HCT116 (cell line): ENCODE measurements around the gene VSNL1.

ENCODE experiments used
- CTCF ChIP-seq, 3 experiments: fragments of 200-600 bp in 1 of 3; sonication (generic) in 1 of 3; IDR thresholded peaks in 2 of 3; conservative IDR thresholded peaks in 1 of 3; 2 replicates each; pipeline ENCODE4 v1.5.1; 2012 to 2017; ENCODE audit warnings: low read depth in 2 of 3, low read length in 2 of 3, antibody characterized with exemption in 1 of 3, borderline replicate concordance in 1 of 3, control low read depth in 1 of 3, mild to moderate bottlenecking in 1 of 3, mixed read lengths in 1 of 3, mixed run types in 1 of 3, moderate library complexity in 1 of 3; ENCODE audit not compliant: insufficient read depth in 1 of 3
- EGR1 ChIP-seq: IDR thresholded peaks from 2 replicates; pipeline ENCODE4 v1.6.1; 2012; ENCODE audit warnings: low read depth
- ELF1 ChIP-seq: IDR thresholded peaks from 2 replicates; pipeline ENCODE4 v1.6.1; 2012; ENCODE audit warnings: low read depth, borderline replicate concordance
- EZH2 ChIP-seq: fragments of 200-600 bp; sonication (generic); IDR thresholded peaks from 2 replicates; pipeline ENCODE4 v1.6.1; 2017; ENCODE audit warnings: antibody characterized with exemption, mixed run types
- EZH2phosphoT487 ChIP-seq: fragments of 200-600 bp; IDR thresholded peaks from 2 replicates; pipeline ENCODE4 v1.6.1; 2018; ENCODE audit warnings: antibody characterized with exemption, borderline replicate concordance
- MAX ChIP-seq: IDR thresholded peaks from 2 replicates; pipeline ENCODE4 v1.6.1; 2012
- POLR2A ChIP-seq: IDR thresholded peaks from 2 replicates; pipeline ENCODE4 v1.7.0; 2011; ENCODE audit warnings: borderline replicate concordance; ENCODE audit not compliant: insufficient read depth, insufficient read length; ENCODE audit errors: extremely low read depth
- POLR2AphosphoS5 ChIP-seq: IDR thresholded peaks from 2 replicates; pipeline ENCODE4 v1.6.1; 2011; ENCODE audit warnings: mild to moderate bottlenecking, low read depth, low read length, moderate library complexity
- RAD21 ChIP-seq: IDR thresholded peaks from 2 replicates; pipeline ENCODE4 v1.6.1; 2012; ENCODE audit warnings: low read depth, mild to moderate bottlenecking
- REST ChIP-seq: IDR thresholded peaks from 2 replicates; pipeline ENCODE4 v1.6.1; 2012; ENCODE audit warnings: low read depth
- TCF7L2 ChIP-seq: IDR thresholded peaks from 2 replicates; pipeline ENCODE4 v1.7.0; 2011; ENCODE audit warnings: borderline replicate concordance, inconsistent platforms; ENCODE audit not compliant: insufficient read depth, insufficient read length; ENCODE audit errors: extremely low read depth
- ZBTB33 ChIP-seq: IDR thresholded peaks from 2 replicates; pipeline ENCODE4 v1.6.1; 2011; ENCODE audit warnings: mild to moderate bottlenecking, low read length, moderate library complexity; ENCODE audit not compliant: insufficient replicate concordance; ENCODE audit errors: extremely low read depth

GRCh38 chr2:17664534-17664933 is 124.0 kb downstream of the VSNL1 start:
- TF ChIP-seq ZBTB33 (no peak), POLR2A (no peak), RAD21 (no peak), CTCF (IDR thresholded peaks at IDR 0.05 in 2 of 3, conservative IDR thresholded peaks at IDR 0.05 in 1 of 3; ENCODE audit: borderline replicate concordance in 1 of 3, insufficient read depth in 1 of 3, low read depth in 2 of 3, low read length in 2 of 3) (no peak), MAX (no peak), TCF7L2 (no peak), POLR2AphosphoS5 (no peak), EGR1 (no peak), REST (no peak), EZH2 (no peak), EZH2phosphoT487 (no peak), ELF1 (no peak)
